Measurements from ENCODE around the gene SLC9A5.

DNA sequence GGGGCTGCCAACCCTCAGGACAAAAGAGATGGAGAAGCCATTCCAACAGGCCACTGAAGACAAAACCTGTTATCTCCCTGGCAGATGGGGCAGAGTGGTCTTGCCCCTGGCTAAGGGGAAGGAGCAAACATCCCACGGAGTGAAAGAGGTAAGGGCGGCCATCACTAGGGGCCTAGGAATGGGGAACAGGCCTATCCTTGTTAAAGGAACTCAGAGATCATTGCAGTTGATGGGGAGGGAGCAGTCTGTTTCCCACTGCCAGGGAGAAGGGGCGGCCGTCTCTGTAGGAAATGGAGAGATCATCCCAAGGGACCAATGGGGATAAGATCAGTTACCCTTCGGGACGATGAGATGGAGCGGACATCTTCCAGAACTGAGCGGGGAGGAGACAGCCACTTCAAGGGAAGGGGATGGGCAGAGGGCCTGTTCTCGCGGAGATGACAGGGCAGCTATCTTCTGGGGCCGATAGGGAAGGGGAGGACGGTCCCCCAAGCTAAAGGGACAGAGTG, 22.4 kb upstream of the SLC9A5 start:
- TF ChIP-seq CTCF (conservative IDR thresholded peaks at IDR 0.05; ENCODE audit: low read length) (no peak), EZH2phosphoT487 (IDR thresholded peaks at IDR 0.05; ENCODE audit: borderline replicate concordance, low read depth, low read length) (no peak)

All from OCI-LY7 (cell line).